Adrenal gland (tissue), 12 donors: ENCODE measurements around the gene WDR45. TPM values are rescaled to one million over a fixed set of nuclear protein-coding genes. Genes with fewer than 3 reads are reported as not detected.

Experiments used
- DNase-seq, 7 donors: peaks; one replicate each; pipeline ENCODE4 v3.0.0-alpha.2; 2019 to 2020
- H3K27ac ChIP-seq, 5 donors: fragments of 200-600 bp; sonication (generic) in 4 of 5; 1 replicate in 3 of 5; 2 replicates in 2 of 5; pipeline versions ENCODE4 v1.5.1 to v1.8.0; 2016 to 2020; ENCODE audit warnings: mild to moderate bottlenecking in 1 of 5
- H3K27me3 ChIP-seq: fragments of 200-600 bp; 2 replicates; pipeline ENCODE4 v1.8.0; 2021
- H3K36me3 ChIP-seq, 2 donors: fragments of 200-600 bp; replicated peaks in 1 of 2; 1 replicate in 1 of 2; 2 replicates in 1 of 2; pipeline versions ENCODE4 v1.5.1 to v1.8.0; 2018 to 2022
- H3K4me1 ChIP-seq, 2 donors: fragments of 200-600 bp; replicated peaks in 1 of 2; 1 replicate in 1 of 2; 2 replicates in 1 of 2; pipeline versions ENCODE4 v1.5.1 to v1.8.0; 2018 to 2021
- H3K4me3 ChIP-seq, 4 donors: fragments of 200-600 bp; sonication (generic) in 3 of 4; one replicate each; pipeline ENCODE4 v1.5.1; 2016 to 2018
- H3K9me3 ChIP-seq, 3 donors: fragments of 200-600 bp; sonication (generic) in 1 of 3; replicated peaks in 1 of 3; 1 replicate in 2 of 3; 2 replicates in 1 of 3; pipeline versions ENCODE4 v1.5.1 to v1.8.0; 2016 to 2021
- POLR2A ChIP-seq, 2 donors: fragments of 450-650 bp; IDR thresholded peaks; one replicate each; pipeline ENCODE4 v1.6.1; 2017; ENCODE audit warnings: antibody characterized with exemption in 2 of 2, mild to moderate bottlenecking in 2 of 2, moderate library complexity in 1 of 2
- WGBS, 4 donors: extraction: QIAGEN DNeasy Blood & Tissue Kit in 2 of 4; methylation state at CpG; one replicate each; pipeline versions ENCODE4 v1.1.5 to v1.1.7; 2013 to 2017; 5-methylcytosine and 5-hydroxymethylcytosine counted together
- intact Hi-C, 2 donors: fragments of 100-400 bp; cut with DNase I; formaldehyde crosslinking; loops; one replicate each; pipeline versions ENCODE4 v1.14.1 to v1.15.0; 2022 to 2023
- polyA plus RNA-seq, 3 donors: library from polyadenylated mRNA; stranded (reverse); fragments of 200-250 nt in 2 of 3; fragments of 350-450 nt in 1 of 3; fragmentation: Illumina TruSeq in 1 of 3; extraction: RNeasy Lipid Tissue Mini Kit (QIAGEN cat#74804) in 1 of 3; gene quantifications; one replicate each; pipeline ENCODE4 v1.2.3, GENCODE V29; 2013 to 2014
- total RNA-seq, 9 donors: library from RNA; depleted of rRNA in 4 of 9; stranded (reverse); fragments of >200 nt in 4 of 9; fragments of 120-200 nt in 1 of 9; fragmentation: NEBNext Ultra II Directional in 1 of 9; extraction: Animal tissue kit (Norgen Biotek cat#: 25700) in 1 of 9; gene quantifications; one replicate each; pipeline versions ENCODE4 v1.1.0 to v1.2.4, GENCODE V29; 2013 to 2023
- TF ChIP-seq, protein P1 (sequence below), 6 experiments: fragments of 450-650 bp in 4 of 6; fragments of 200-600 bp in 2 of 6; sonication (generic) in 1 of 6; IDR thresholded peaks; 1 replicate in 5 of 6; 2 replicates in 1 of 6; pipeline versions ENCODE4 v1.5.1 to v1.8.0; 2016 to 2021; ENCODE audit warnings: antibody characterized with exemption in 6 of 6, mild to moderate bottlenecking in 2 of 6, moderate library complexity in 1 of 6
- donor health status: healthy with polysubstance abuse.
- donor health status: Bipolar disorder and iron deficiency.
- donor health status: DM: yes; HTN: yes; CAD: no.
- donor health status: DM: no; HTN: no; CAD: no.
- donor health status: DM: no; HTN: no; CAD: no.
- donor health status: DM: yes; HTN: yes; CAD: no.

Gene WDR45
- total and polyA plus RNA-seq, 12 donors, result 59.4 to 184 (median 110) TPM

DNA sequence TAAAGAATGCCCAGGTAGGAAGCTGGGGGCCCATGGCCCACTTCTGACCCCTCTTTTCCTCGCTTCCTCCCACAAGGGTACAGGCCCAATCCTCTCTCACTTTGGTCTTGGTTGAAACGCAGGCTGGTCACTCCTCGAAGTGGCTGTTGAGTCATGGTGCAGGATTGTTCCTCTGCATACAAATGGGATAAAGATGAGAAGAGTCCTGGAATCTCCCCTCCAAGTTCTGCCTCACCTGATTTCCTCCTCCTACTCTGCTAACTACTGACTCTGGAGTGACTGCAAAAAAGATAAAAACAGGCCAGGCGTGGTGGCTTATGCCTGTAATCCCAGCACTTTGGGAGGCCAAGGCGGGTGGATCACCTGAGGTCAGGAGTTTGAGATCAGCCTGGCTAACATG lies 1.7 kb downstream of the WDR45 start:
- intact Hi-C loops, result no loop called here
- Histone ChIP-seq H3K27me3 (no peaks in the 10 kb centered on the region), H3K4me3 (no peak overlapping the region), H3K27ac (peak overlapping the region in 1 of 5 donors; percentile 97), H3K9me3 (no peaks in the 10 kb centered on the region), H3K36me3 (peaks cover 0 to 5% of the 10 kb centered on the region in 2 donors), H3K4me1 (peaks cover 0 to 3% of the 10 kb centered on the region in 2 donors)
- no peak for DNase-seq
- TF ChIP-seq POLR2A (IDR thresholded peaks at IDR 0.05), result no peak
- 79 to 86% (median 81%) methylated on average over 3 to 5 of the region's 5 CpGs for WGBS, 4 donors

DNA sequence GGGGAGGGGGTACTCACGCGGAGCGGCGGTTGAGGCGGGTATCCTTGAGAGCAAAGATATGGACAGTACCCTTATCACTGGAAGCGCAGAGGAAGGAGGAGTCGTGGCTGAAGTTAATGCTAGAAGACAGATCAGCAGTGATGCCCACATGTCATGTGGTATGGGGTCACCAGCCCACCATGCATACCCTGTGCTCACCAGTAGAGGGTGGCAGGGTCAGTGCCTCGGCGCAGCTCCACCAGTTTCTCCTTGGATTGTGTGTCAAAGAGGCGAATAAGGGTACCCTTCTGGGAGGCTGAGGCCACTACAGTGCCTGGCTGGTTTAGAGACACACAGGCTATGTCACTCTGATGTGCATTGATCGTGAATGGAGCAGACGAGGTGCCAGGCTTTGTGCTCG lies 4.3 kb downstream of the WDR45 start:
- WGBS, 4 donors, result 82 to 89% (median 87%) methylated on average over 7 to 13 of the region's 13 CpGs
- no peak overlapping the region for H3K27ac ChIP-seq
- no peak for DNase-seq
- no peaks in the 10 kb centered on the region for H3K9me3 ChIP-seq
- H3K36me3 ChIP-seq, result peaks cover 0 to 5% of the 10 kb centered on the region in 2 donors
- H3K4me3 ChIP-seq, result no peak overlapping the region
- intact Hi-C loops, result no loop called here
- no peak for TF ChIP-seq POLR2A (IDR thresholded peaks at IDR 0.05)
- TF ChIP-seq, protein P1, sequence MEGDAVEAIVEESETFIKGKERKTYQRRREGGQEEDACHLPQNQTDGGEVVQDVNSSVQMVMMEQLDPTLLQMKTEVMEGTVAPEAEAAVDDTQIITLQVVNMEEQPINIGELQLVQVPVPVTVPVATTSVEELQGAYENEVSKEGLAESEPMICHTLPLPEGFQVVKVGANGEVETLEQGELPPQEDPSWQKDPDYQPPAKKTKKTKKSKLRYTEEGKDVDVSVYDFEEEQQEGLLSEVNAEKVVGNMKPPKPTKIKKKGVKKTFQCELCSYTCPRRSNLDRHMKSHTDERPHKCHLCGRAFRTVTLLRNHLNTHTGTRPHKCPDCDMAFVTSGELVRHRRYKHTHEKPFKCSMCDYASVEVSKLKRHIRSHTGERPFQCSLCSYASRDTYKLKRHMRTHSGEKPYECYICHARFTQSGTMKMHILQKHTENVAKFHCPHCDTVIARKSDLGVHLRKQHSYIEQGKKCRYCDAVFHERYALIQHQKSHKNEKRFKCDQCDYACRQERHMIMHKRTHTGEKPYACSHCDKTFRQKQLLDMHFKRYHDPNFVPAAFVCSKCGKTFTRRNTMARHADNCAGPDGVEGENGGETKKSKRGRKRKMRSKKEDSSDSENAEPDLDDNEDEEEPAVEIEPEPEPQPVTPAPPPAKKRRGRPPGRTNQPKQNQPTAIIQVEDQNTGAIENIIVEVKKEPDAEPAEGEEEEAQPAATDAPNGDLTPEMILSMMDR (IDR thresholded peaks at IDR 0.05), result no peak
- H3K27me3 ChIP-seq, result no peaks in the 10 kb centered on the region
- H3K4me1 ChIP-seq, result peaks cover 0 to 3% of the 10 kb centered on the region in 2 donors

DNA sequence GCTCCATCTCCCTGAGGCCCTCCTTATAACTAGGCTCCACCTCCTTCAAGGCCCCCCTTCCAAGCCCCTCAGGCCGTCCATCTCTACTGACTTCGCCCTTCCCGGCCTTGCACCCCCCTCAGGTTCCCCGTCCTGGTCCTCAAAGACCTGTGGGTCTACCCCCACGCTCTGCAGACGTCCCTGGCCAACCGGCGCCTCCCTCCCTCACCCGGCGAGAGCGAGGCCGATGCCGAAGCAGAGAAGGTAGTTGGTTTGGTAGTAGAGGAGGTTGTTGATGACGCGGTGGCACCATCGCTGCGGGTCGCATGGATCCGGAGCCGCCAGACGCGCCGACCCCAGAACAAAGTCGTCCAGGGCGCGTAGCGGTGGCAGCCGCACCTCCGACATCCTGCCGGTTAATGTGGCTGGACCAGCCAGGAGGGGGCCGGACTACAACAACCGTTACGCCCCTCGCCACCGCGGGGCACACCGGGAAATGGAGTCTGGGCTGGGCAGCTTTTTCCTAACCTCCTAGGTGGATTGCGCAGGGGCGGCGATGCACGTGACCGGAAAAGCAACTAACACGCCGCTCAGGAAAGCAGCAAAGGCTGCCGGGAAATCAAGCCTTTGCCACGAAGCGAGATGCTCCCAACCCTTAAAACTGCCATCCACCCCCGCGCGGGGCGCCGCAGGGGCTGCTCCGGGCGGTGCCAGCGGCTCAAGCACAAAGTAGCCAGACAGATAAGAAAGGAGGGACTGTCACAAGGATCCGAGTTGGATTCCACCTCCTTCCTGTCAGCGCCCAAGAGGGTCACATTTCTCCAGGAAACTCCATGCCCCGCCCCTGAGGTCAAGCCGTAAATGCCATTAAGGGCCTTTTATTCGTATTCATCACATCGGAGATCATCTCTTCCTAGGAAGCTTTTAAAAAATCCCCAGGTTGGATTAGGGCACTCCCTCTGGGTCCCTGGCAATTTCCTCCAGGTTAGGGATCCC lies 5.8 kb downstream of the WDR45 start, which contains the start of gene PRAF2:
Gene PRAF2, minus strand, starts transcription at position 402 of the 975 bp plus-strand sequence. Its CDS starts 15 bp downstream, at position 387.
- peak; percentile 90 to 97 (median 94) for DNase-seq
- peak within 1 kb of the TSS in 1 of 4 donors; percentile 55 for H3K4me3 ChIP-seq
- peaks cover 0 to 5% of the 10 kb centered on the region in 2 donors for H3K36me3 ChIP-seq
- TF ChIP-seq, protein P1 (IDR thresholded peaks at IDR 0.05), result peak in 1 of 6 experiments; percentile 21
- TF ChIP-seq POLR2A (IDR thresholded peaks at IDR 0.05), result peak; percentile 47 to 60
- peak within 1 kb of the TSS; percentile 30 to 88 (median 78) for H3K27ac ChIP-seq
- no peaks in the 10 kb centered on the region for H3K9me3 ChIP-seq
- peaks cover 0 to 3% of the 10 kb centered on the region in 2 donors for H3K4me1 ChIP-seq
- 1 to 62% (median 25%) methylated on average over 3 to 61 of the region's 61 CpGs for WGBS, 4 donors
- no peaks in the 10 kb centered on the region for H3K27me3 ChIP-seq
- intact Hi-C loops, result no loop called here

DNA sequence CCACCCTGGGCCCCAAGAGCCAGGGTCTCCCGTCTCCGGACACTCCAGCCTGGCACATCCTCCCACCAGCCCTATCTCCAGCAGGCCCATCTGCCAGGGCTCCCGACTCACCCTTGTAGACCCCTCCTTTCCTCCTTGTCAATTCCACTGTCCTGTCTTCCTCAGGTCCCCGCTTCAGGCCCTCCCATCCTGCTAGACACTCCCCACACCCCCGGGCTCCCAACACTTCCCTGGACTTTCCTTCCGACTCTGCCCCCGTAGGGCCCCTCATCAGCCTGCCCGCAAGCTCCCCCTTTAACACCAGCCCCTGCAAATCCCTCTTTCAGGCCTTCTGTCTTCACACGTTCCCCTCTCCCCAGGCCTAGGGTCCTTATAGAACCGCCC lies 7.0 kb downstream of the WDR45 start:
- peak overlapping the region in 1 of 4 donors; percentile 55 for H3K4me3 ChIP-seq
- TF ChIP-seq, protein P1 (IDR thresholded peaks at IDR 0.05), result no peak
- TF ChIP-seq POLR2A (IDR thresholded peaks at IDR 0.05), result no peak
- intact Hi-C loops, result no loop called here
- H3K4me1 ChIP-seq, result no peaks in the 10 kb centered on the region
- H3K27me3 ChIP-seq, result no peaks in the 10 kb centered on the region
- peaks cover 0 to 4% of the 10 kb centered on the region in 2 donors for H3K36me3 ChIP-seq
- no peaks in the 10 kb centered on the region for H3K9me3 ChIP-seq
- peak overlapping the region in 2 of 5 donors; percentile 50 to 80 for H3K27ac ChIP-seq
- no peak for DNase-seq
- WGBS, 4 donors, result 36 to 62% (median 51%) methylated on average over 7 to 10 of the region's 10 CpGs
